ENCODE results near the gene GPN2.
A peak's percentile ranks its signal among the peaks of the same experiment; 100 is the strongest.
"Not testable (repeated sequence)": the region's sequence is repeated elsewhere in the genome, so short reads cannot be mapped to it uniquely, and the experiment has no call there.

GPN2 gene

GRCh38 chr1:26857473-26858060 lies 32.5 kb downstream of the GPN2 start:
- DNase-seq (ENCODE audit: low read depth), result no peak

GRCh38 chr1:26856604-26857469 lies 33.2 kb downstream of the GPN2 start:
- no peak for DNase-seq (ENCODE audit: low read depth)

- DNase-seq (ENCODE audit: low read depth), result no peak
Observed at GRCh38 chr1:26856181-26856580, 33.9 kb downstream of the GPN2 start.

- DNase-seq (ENCODE audit: low read depth), result no peak
Observed at GRCh38 chr1:26855636-26856035, 34.4 kb downstream of the GPN2 start.

GRCh38 chr1:26854906-26855305 lies 35.2 kb downstream of the GPN2 start:
- DNase-seq (ENCODE audit: low read depth), result no peak

- DNase-seq (ENCODE audit: low read depth), result no peak
Observed at GRCh38 chr1:26853600-26853999, 36.5 kb downstream of the GPN2 start.

- peak; percentile 76 for DNase-seq (ENCODE audit: low read depth)
Observed at GRCh38 chr1:26853156-26853555, 36.9 kb downstream of the GPN2 start.

GRCh38 chr1:26852701-26853100 lies 37.4 kb downstream of the GPN2 start:
- no peak for DNase-seq (ENCODE audit: low read depth)

- DNase-seq (ENCODE audit: low read depth), result no peak
Observed at GRCh38 chr1:26851106-26851684, 38.9 kb downstream of the GPN2 start.

GRCh38 chr1:26848941-26849774 lies 40.9 kb downstream of the GPN2 start:
- DNase-seq (ENCODE audit: low read depth), result peak; percentile 66

GRCh38 chr1:26848499-26848898 lies 41.6 kb downstream of the GPN2 start:
- no peak for DNase-seq (ENCODE audit: low read depth)

- DNase-seq (ENCODE audit: low read depth), result not testable (repeated sequence)
Observed at GRCh38 chr1:26847826-26848225, 42.3 kb downstream of the GPN2 start.

- no peak for DNase-seq (ENCODE audit: low read depth)
Observed at GRCh38 chr1:26844424-26845196, 45.5 kb downstream of the GPN2 start.

GRCh38 chr1:26839779-26840178 lies 50.3 kb downstream of the GPN2 start:
- no peak for DNase-seq (ENCODE audit: low read depth)

- DNase-seq (ENCODE audit: low read depth), result no peak
Observed at GRCh38 chr1:26839339-26839722, 50.8 kb downstream of the GPN2 start.

- no peak for DNase-seq (ENCODE audit: low read depth)
Observed at GRCh38 chr1:26838474-26839338, 51.4 kb downstream of the GPN2 start.

- not testable (repeated sequence) for DNase-seq (ENCODE audit: low read depth)
Observed at GRCh38 chr1:26837665-26838064, 52.4 kb downstream of the GPN2 start.

- DNase-seq (ENCODE audit: low read depth), result no peak
Observed at GRCh38 chr1:26833432-26834405, 56.4 kb downstream of the GPN2 start.

- no peak for DNase-seq (ENCODE audit: low read depth)
Observed at GRCh38 chr1:26832249-26832960, 57.7 kb downstream of the GPN2 start.
